ENCODE data around the gene FBP1.

DNA sequence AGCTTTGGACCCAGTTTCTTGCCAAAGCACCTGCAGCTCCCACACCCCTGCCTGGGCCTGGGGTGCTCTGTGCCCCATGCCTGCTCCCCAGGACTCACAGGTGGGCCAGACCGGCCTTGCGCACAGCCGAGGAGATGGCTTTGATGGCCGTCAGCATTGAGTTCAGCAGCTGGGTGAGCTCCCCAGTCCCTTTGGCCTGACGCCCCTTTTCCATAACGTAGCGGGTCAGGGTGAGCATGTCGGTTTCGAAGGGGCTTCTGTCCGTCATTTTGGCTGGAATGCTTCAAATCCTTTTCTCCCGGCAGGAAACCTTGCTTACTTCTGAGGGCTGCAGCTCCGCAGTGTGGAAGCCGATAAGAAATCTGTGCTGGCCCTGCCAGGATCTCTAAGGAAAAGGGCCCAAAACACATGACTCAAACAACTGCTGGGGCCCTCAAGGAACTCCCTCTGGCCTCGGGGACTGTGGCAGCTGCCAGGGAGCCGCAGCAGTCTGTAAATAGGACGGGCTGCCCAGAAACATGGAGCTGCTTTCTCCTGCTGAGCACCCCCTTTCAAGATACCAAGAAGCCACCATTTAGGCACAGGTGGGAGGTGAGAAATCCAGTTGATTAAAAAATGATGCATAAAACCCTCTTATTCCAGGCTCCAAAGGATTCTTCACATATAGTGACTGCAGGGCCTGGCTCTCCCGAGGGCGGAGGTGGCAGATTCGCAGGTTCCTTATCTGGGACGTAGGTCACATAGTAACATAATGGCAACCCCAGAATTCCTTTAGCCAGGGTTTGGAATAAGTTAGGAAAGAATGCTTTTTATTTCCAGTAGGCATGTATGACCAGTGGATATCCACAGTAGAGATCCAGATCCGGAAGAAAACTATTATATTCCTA lies 45.6 kb downstream of the FBP1 start, which contains the start of gene FBP2:
- TF ChIP-seq POLR2AphosphoS5 (IDR thresholded peaks at IDR 0.05): no peak
- TF ChIP-seq CTCF (IDR thresholded peaks at IDR 0.05): no peak

Measured in upper lobe of left lung (tissue), 4 donors.